Upper lobe of right lung (tissue), 1 donor: ENCODE results near the gene SLC25A45. TPM values are rescaled to one million over a fixed set of nuclear protein-coding genes. Genes with fewer than 3 reads are reported as not detected.
A peak's percentile ranks its signal among the peaks of the same experiment; 100 is the strongest.

Experiments used
- ATAC-seq: fragments of 200-7000 bp; cut with Tn5 transposase; one replicate; pipeline ENCODE4 v1.9.1; 2020; ENCODE audit warnings: mild to moderate bottlenecking, moderate library complexity
- DNase-seq: peaks from one replicate; pipeline ENCODE4 v3.0.0-alpha.2; 2020
- H3K27ac ChIP-seq: fragments of 200-600 bp; one replicate; pipeline ENCODE4 v1.8.0; 2022
- H3K27me3 ChIP-seq: fragments of 200-600 bp; one replicate; pipeline ENCODE4 v1.8.0; 2022; ENCODE audit warnings: mild to moderate bottlenecking
- H3K36me3 ChIP-seq: fragments of 200-600 bp; one replicate; pipeline ENCODE4 v1.8.0; 2022
- H3K4me1 ChIP-seq: fragments of 200-600 bp; one replicate; pipeline ENCODE4 v1.8.0; 2022
- H3K4me3 ChIP-seq: fragments of 200-600 bp; one replicate; pipeline ENCODE4 v1.8.0; 2022; ENCODE audit warnings: mild to moderate bottlenecking
- H3K9me3 ChIP-seq: fragments of 200-600 bp; one replicate; pipeline ENCODE4 v1.8.0; 2022
- CTCF ChIP-seq: fragments of 200-600 bp; IDR thresholded peaks from one replicate; pipeline ENCODE4 v1.8.0; 2022; ENCODE audit warnings: antibody characterized with exemption
- intact Hi-C: fragments of 100-400 bp; cut with DNase I; formaldehyde crosslinking; loops from one replicate; pipeline ENCODE4 v1.11.0; 2022
- total RNA-seq: library from RNA; stranded (reverse); fragmentation: NEBNext Ultra II Directional; extraction: Animal tissue kit (Norgen Biotek cat#: 25700); gene quantifications from one replicate; pipeline ENCODE4 v1.2.1, GENCODE V29; 2021
- donor health status: DM: no; HTN: yes; CAD: no; lungs with severe emphysema.

SLC25A45 gene
- total RNA-seq, 1 donor from 2014 or later: 11.5 TPM

- H3K27ac ChIP-seq: no peak overlapping the region
- H3K36me3 ChIP-seq: peaks cover 50% of the 10 kb centered on the region
- no peak for DNase-seq
Measured at GRCh38 chr11:65392899-65393298, 10.5 kb upstream of the SLC25A45 start.

GRCh38 chr11:65392186-65392829 is 9.9 kb upstream of the SLC25A45 start:
- Histone ChIP-seq H3K27ac (no peak overlapping the region), H3K4me3 (no peak overlapping the region), H3K27me3 (no peaks in the 10 kb centered on the region), H3K36me3 (peaks cover 44% of the 10 kb centered on the region), H3K4me1 (peaks cover 44% of the 10 kb centered on the region), H3K9me3 (no peaks in the 10 kb centered on the region)
- ATAC-seq: no peak
- no peak for TF ChIP-seq CTCF
- intact Hi-C loops: no loop called here
- DNase-seq: no peak

More at GRCh38 chr11:65392899-65393298, 10.5 kb upstream of the SLC25A45 start:
- no peaks in the 10 kb centered on the region for H3K9me3 ChIP-seq
- no peak overlapping the region for H3K4me3 ChIP-seq
- ATAC-seq: no peak
- intact Hi-C loops: no loop called here
- no peaks in the 10 kb centered on the region for H3K27me3 ChIP-seq
- H3K4me1 ChIP-seq: peaks cover 38% of the 10 kb centered on the region
- TF ChIP-seq CTCF: no peak

- H3K36me3 ChIP-seq: peaks cover 31% of the 10 kb centered on the region
- ATAC-seq (peak; percentile 3), DNase-seq (no peak)
- intact Hi-C loops: no loop called here
- peak; percentile 10 for TF ChIP-seq CTCF
- peak overlapping the region; percentile 67 for H3K27ac ChIP-seq
- peaks cover 50% of the 10 kb centered on the region for H3K4me1 ChIP-seq
- H3K4me3 ChIP-seq: no peak overlapping the region
- H3K27me3 ChIP-seq: no peaks in the 10 kb centered on the region
- no peaks in the 10 kb centered on the region for H3K9me3 ChIP-seq
Measured at GRCh38 chr11:65390996-65391395, 8.6 kb upstream of the SLC25A45 start.

GRCh38 chr11:65390099-65390941 is 7.9 kb upstream of the SLC25A45 start:
- Histone ChIP-seq H3K36me3 (peaks cover 24% of the 10 kb centered on the region), H3K9me3 (no peaks in the 10 kb centered on the region), H3K27ac (peak overlapping the region; percentile 67), H3K4me3 (no peak overlapping the region), H3K4me1 (peaks cover 56% of the 10 kb centered on the region), H3K27me3 (no peaks in the 10 kb centered on the region)
- peak; percentile 63 for DNase-seq
- intact Hi-C loops: no loop called here
- TF ChIP-seq CTCF: no peak
- ATAC-seq: no peak

- intact Hi-C loops: no loop called here
Measured at GRCh38 chr11:65389294-65389980, 7.0 kb upstream of the SLC25A45 start.

More at GRCh38 chr11:65389294-65389980, 7.0 kb upstream of the SLC25A45 start:
- no peak for TF ChIP-seq CTCF
- no peak overlapping the region for H3K4me3 ChIP-seq
- H3K9me3 ChIP-seq: no peaks in the 10 kb centered on the region
- ATAC-seq (no peak), DNase-seq (peak; percentile 63)
- H3K4me1 ChIP-seq: peaks cover 63% of the 10 kb centered on the region
- peaks cover 15% of the 10 kb centered on the region for H3K36me3 ChIP-seq
- no peaks in the 10 kb centered on the region for H3K27me3 ChIP-seq
- H3K27ac ChIP-seq: peak overlapping the region; percentile 67
